COLO668 (cell line): ENCODE data around the gene TEX14.
A peak's percentile ranks its signal among the peaks of the same experiment; 100 is the strongest.

ENCODE experiments used
- DNase-seq: peaks from one replicate; lab custom pipeline; 2025; ENCODE audit not compliant: unreplicated experiment; lab: John Stamatoyannopoulos, UW

The TEX14 gene, protein sequence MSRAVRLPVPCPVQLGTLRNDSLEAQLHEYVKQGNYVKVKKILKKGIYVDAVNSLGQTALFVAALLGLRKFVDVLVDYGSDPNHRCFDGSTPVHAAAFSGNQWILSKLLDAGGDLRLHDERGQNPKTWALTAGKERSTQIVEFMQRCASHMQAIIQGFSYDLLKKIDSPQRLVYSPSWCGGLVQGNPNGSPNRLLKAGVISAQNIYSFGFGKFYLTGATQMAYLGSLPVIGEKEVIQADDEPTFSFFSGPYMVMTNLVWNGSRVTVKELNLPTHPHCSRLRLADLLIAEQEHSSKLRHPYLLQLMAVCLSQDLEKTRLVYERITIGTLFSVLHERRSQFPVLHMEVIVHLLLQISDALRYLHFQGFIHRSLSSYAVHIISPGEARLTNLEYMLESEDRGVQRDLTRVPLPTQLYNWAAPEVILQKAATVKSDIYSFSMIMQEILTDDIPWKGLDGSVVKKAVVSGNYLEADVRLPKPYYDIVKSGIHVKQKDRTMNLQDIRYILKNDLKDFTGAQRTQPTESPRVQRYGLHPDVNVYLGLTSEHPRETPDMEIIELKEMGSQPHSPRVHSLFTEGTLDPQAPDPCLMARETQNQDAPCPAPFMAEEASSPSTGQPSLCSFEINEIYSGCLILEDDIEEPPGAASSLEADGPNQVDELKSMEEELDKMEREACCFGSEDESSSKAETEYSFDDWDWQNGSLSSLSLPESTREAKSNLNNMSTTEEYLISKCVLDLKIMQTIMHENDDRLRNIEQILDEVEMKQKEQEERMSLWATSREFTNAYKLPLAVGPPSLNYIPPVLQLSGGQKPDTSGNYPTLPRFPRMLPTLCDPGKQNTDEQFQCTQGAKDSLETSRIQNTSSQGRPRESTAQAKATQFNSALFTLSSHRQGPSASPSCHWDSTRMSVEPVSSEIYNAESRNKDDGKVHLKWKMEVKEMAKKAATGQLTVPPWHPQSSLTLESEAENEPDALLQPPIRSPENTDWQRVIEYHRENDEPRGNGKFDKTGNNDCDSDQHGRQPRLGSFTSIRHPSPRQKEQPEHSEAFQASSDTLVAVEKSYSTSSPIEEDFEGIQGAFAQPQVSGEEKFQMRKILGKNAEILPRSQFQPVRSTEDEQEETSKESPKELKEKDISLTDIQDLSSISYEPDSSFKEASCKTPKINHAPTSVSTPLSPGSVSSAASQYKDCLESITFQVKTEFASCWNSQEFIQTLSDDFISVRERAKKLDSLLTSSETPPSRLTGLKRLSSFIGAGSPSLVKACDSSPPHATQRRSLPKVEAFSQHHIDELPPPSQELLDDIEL (N-terminal part only)

DNA sequence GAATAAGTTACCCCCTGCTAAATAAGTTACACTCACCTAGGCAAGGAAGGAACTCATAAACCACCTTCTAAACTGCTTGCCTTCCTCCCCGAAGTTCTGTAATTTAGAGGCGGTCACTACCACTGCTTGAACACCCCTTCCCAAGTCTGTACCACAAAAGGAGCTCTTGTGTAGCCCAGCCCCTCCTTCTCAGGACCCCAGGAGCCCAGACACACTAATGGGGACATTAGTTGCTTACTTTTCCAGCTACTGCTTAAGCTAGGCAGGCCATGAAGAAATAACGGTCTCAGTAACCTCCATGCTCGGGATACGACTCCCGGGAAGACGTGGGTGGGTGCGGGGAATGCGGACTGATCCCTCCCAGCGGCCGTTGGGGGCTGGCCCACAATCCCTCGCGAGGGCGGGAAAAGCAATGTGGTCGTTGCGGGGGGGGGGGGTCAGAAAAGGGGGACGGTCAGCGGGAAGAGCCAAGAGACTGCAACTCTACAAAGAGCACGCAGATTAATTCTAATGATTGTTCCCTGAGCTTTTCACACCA lies at the start of gene TEX14:
TSS of gene TEX14 (minus strand) at position 345 of the 538 bp plus-strand sequence. CDS start 40,044 bp downstream, outside the sequence.
- DNase-seq = no peak

DNA sequence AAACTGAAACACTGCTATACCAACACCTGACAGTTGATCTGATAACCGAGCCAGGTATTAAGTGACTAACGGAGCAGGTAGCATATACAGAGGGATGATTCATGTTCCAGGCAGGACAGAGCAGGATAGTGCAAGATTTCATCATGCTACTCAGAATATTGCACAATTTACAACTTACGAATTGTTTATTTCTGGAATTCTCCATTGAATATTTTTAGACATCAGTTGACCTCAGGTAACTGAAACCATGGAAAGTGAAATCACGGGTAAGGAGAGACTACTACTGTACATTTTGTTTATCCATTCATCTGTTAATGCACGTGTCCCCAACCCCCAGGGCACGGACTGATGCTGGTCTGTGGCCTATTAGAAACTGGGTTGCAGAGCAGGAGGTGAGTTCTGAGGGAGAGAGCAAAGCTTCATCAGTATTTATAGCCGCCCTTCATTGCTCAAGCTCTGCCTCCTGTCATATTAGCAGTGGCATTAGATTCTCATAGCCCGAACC lies 49.3 kb upstream of the TEX14 start:
- DNase-seq = no peak

DNA sequence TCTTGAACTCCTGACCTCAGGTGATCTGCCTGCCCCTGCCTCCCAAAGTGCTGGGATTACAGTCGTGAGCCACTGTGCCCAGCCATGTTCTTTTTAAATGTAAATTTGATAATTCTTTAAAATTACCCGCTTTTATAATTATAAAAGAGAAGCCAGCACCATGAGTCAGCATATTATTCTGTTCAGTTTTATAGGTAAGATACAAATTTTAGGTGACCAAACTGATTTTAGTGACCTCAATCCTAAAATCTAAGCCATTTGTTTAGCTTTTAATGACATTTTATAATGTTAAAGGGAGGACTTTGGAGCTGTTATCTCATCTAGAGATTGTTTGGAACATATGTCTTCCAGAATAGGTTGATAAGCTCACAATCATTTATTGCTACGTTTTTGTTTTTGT lies 43.0 kb upstream of the TEX14 start:
- no peak for DNase-seq

DNA sequence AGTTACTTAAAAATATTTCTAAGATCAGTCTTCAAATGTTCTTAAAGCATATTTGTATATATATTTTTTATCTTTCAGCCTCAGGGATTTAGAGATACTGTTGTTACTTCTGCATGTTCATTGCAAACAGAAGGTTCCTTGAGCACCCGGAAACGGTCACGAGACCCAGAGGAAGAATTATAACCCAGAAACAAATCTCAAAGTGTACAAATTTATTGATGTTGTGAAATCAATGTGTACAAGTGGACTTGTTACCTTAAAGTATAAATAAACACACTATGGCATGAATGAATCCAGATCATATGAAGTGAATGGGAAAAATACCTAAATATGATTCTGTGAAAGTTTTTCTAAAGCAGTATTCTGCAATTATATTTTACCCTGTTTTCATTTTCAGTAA lies 42.2 kb upstream of the TEX14 start:
- DNase-seq = no peak

DNA sequence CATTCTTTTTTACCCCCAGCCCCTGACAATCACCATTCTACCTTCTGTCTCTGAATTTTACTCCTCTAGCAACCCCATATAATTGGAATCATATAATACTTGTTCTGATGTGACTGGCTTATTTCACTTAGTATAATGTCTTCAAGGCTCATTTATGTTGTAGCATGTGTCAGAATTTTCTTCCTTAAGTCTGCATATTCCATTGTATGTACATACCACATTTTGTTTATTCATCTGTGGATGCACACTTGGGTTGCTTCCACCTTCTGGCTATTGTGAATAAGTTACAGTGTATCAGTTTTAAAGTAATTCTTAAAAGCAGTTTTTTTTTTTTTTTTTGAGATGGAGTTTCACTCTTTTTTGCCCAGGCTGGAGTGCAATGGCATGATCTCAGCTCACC lies 39.1 kb upstream of the TEX14 start:
- DNase-seq = no peak

DNA sequence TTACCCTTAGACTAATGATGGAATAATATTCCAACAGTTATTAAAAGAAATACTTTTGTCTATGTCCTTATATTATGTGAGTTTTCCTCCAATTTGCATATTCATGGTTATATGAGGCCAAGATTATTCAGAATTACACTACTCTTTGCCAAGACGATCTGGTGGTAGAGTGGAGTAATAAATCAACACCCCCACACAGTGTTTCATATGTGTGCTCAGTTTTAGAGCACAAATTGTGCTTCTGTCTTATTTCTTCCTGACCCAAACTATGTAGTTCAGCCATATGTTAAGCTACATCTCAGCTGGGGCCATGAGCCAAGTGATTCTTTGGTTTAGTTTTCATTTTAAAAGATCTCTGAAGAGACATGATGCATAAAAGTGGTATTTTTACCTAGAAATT lies 37.0 kb upstream of the TEX14 start:
- no peak for DNase-seq

DNA sequence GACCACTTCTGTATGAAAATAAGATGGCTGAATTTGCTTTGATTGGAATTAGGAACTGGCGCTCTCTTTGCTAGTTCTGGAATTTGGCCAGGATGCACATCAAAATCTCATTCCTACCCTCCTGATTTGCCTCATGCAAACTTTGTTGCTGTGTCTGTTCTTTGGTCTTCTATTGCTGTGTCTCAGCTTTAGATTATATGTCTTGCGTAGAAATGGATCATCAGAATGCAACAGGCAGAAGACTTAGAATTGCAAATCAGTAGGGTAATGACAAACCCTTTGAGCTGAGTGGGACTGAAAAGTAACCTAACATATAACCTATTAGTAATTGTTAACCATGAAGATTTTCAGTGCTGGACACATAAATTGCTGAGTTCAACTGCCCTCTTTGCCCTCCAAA lies 30.9 kb upstream of the TEX14 start:
- DNase-seq = no peak

DNA sequence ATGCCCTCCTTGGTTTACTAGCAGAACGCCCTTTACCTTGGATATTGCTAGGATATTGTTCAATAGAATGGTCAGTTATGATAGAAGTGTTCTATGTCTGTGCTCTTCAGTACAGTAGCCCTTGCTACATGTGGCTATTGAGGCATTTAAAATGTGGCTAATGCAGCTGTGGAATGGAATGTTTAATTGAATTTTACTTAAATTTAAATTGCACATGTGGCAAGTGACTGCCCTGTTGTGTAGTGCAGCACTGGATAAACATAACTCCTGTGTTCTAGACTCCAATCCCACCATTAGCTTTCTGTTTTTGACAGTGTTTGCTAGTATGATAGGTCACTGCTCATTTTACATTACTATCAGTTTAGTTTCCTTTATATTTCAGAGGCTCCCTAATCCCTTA lies 30.4 kb upstream of the TEX14 start:
- no peak for DNase-seq

DNA sequence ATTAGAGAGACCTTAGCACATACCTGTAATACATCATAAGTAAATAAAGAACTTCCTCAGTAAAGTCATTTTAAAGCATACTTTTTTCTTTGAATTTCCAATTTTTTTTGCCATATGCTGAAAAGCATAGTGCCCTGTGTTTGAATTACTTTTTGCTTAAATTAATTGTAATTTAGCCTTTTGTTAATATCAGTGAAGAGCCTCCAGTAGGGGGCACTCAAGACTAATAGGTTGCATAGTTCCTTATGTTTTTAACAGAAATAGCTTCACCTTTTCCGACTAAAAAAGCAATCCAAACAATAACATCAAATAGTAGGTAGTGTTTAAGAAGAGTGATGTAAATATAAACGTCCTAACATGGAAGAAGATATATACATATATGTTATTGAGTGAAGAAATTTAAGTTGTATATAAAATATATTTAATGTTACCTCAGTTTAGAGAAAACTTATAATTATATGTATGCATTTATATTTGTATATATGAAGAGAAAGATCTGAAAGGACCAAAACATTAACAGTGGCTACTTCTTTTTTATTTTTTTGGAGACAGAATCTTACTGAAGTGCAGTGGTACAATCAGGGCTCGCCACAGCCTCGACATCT lies 19.2 kb upstream of the TEX14 start:
- DNase-seq = peak; percentile 21

DNA sequence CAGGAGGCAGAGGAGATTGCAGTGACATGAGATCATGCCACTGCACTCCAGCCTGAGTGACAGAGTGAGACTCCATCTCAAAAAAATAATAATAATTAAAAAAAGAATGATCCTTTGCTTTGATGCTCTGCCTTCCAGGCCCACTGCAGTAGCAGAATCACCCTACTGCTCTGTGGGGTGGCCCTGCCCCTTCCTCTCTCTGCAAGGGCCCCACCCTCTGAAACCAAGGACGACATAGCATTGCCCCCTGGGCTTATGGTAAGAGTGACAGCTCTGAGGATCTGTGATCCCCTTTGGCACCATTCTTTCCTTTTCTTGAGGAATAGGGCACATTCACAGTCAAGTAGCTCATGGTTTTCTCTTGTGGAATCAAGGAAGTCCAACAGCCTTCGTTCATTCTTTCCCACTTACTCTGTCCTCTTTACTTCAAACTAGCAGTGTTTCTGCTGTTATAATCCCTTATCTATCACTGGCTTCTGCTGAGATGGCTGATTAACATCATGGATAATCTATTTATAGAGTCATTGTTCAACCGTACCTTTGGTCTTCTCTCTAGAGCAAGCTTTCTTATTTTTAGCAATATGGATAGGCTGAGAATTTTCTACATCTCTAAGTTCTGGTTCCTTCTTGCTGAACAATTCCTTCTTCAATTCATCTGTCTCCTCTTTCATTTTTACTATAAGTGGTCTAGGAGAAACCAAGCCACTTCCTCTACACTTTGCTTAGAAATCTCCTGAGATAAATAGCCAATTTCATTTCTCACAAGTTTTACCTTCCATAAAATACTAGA lies 14.7 kb upstream of the TEX14 start:
- no peak for DNase-seq

DNA sequence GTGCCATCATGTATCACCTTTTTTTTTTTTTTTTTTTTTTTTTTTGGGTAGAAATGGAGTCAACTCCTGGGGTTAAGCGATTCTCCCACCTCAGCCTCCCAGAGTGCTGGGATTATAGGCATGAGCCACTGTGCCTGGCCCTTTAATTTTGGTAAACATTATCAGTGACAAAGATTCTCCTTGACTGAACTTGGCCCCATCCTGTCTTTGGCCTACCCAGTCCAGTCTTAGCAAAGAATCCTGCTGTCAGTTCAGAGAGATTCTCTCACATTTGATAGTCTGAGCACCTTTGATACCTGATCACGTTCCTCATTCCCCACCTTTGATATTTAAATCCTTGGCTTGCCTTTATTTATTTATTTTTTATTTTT lies 12.1 kb upstream of the TEX14 start:
- no peak for DNase-seq

DNA sequence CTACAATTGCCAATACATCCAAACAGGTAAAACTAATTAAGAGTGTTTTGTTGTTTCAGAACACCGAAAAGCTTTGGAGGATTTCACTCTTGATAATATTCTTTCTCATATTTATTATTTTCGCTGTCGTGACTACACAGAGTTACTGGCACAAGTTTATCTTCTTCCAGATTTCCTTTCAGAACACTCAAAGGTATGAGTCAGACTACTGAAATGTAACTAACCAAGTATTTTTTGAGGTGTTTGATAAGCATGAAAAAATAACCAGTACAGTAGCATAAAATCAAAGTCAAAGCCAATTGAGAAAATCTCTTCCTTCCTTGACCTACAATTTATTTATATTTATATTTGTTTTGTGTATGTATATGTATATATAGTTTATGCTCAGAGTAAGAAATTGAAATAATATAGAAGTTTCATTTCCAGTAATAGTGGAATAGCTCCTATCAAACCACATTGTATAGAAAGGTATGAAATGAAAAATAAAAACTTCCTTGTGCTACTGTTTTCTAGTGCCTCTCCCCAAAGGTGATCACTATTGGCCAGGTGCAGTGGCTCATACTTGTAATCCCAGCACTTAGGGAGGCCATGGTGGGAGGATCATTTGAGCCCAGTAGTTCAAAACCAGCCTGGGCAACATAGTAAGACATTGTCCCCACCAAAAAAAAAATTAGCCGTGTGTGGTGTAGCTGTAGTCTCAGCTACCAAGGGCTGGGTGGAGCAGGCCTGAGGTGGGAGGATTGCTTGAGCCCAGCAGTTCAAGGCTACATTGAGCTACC lies 11.5 kb upstream of the TEX14 start:
- DNase-seq = no peak

DNA sequence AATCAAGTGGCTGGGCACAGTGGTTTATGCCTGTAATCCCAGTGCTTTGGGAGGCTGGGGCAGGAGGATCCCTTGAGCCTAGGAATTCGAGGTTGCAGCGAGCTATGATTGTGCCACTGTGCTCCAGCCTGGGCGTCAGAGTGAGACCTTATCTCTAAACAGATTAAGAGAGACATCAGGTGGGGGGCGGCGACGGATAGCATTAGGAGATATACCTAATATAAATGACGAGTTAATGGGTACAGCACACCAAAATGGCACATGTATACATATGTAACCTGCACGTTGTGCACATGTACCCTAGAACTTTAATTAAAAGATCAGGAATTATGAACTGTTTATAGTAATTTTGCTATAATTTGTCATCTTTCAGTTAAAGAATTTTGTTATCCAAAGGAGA lies 10.9 kb upstream of the TEX14 start:
- DNase-seq = no peak

DNA sequence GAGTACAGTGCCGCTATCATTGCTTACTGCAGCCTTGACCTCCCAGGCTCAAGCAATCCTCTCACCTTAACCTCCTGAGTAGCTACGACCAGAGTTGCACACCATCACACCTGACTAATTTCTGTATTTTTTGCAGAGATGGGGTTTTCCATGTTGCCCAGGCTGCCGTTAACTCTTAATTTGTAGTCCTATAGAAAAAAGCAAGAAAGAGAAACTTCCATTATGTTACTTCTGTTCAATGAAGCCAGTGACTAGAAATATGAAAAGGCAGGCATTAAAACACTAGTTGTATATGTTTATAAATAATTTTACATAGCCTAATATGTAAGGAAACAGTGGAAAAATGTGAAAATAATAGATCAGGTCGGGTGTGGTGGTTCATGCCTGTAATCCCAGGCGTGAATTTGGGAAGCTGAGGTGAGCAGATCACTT lies 10.2 kb upstream of the TEX14 start:
- DNase-seq = no peak

DNA sequence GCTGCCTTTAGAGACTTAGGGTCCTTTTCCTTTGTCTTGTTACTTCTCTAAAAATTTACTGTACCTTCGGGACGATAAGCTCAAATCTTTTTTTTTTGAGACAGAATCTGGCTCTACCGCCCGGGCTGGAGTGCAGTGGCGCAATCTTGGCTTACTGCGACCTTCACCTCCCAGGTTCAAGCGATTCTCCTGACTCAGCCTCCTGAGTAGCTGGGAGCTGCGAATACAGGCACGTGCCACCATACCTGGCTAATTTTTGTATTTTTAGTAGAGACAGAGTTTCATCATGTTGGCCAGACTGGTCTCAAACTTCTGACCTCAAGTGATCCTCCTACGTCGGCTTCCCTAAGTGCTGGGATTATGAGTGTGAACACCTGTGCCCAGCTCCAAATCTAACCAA lies 7.9 kb upstream of the TEX14 start:
- DNase-seq = no peak

DNA sequence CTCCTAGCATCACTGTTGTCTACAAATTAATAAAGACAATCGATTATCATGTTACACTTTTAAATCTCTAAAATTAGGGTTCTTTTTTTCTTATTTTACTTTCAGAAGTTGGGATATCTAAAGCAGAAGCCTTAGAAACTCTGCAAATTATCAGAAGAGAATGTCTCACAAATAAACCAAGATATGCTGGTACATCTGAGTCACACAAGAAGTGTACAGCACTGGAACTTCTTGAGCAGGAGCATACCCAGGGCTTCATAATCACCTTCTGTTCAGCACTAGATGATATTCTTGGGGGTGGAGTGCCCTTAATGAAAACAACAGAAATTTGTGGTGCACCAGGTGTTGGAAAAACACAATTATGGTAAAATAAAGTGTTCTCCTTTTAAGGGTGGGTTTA lies 3.0 kb upstream of the TEX14 start:
- DNase-seq = no peak

DNA sequence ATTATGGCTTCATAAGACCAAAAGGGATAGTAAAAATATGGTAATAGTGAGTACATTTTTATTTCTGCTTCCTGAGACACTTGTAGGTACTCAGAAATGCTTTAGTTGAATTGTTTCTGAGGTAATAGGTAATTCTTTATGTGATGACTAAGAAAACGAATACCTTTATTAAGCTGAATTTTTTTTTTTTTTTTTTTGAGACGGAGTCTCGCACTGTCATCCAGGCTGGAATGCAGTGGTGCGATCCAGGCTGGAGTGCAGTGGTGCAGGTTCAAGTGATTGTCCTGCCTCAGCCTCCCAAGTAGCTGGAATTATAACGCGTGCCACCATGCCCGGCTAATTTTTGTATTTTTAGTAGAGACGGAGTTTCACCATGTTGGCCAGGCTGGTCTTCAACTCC lies 2.5 kb upstream of the TEX14 start:
- DNase-seq = no peak

DNA sequence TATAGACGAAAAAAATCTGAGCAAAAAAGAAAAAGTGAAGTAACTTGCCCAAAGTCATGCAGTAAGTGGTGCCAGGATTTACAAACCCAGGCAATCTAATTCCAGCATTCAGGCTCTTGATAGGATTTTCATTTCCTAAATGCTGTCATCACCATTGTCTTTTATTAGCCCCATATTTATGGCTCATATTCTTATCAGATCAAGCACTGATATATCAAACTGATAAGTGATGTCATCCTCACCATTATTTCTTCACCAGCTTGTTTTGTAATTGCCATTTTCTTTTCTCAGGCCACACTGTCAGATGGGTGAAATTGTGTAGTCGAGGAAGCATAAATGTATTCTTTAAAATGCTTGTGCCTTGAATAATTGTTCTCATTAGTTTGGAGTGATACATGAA lies 1.9 kb upstream of the TEX14 start:
- DNase-seq = no peak

DNA sequence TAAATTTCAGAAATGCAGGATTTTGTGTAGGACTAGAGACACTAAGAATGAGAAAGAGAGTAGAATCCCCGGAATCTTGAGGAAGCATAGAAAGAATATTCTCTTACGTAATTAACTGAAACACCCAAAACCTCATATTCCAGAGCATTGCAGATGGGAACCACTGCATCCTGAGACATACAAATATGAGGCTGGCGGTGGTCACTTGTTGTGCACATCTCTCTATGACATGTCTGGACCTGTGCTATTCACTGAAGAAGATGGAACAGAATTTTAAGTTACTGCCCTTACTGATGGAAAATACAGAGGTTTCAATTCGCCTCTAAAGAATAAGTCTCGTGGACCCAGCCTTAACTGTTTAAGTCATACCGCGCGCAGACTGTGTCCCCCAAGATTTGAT lies 1.4 kb upstream of the TEX14 start:
- DNase-seq = no peak
